Hematopoietic multipotent progenitor cell treated with erythropoietin and hydrocortisone succinate and interleukin-3 and kit ligand, for 6 days (in vitro differentiated cells): ENCODE data around the gene IL22RA1.

Experiments used
- DNase-seq: peaks from one replicate; pipeline ENCODE4 v3.0.0-alpha.2; 2015

IL22RA1 gene

GRCh38 chr1:24069817-24070216 is 73.1 kb downstream of the IL22RA1 start:
- DNase-seq: no peak
